Heart left ventricle (tissue), 16 donors: Measurements from ENCODE around the gene KIAA1958. TPM values are rescaled to one million over a fixed set of nuclear protein-coding genes. Genes with fewer than 3 reads are reported as not detected.

Source experiments
- ATAC-seq, 4 donors: fragments of 200-7000 bp; cut with Tn5 transposase; one replicate each; pipeline ENCODE4 v1.9.1; 2020 to 2022; ENCODE audit warnings: moderate library complexity in 4 of 4, mild to moderate bottlenecking in 3 of 4, moderate number of reproducible peaks in 1 of 4
- DNase-seq, 5 donors: peaks; one replicate each; pipeline ENCODE4 v3.0.0-alpha.2; 2020
- H3K27ac ChIP-seq, 12 donors: fragments of 200-600 bp; sonication (generic) in 4 of 12; one replicate each; pipeline versions ENCODE4 v1.5.0 to v1.8.0; 2016 to 2022; ENCODE audit warnings: mild to moderate bottlenecking in 2 of 12
- H3K27me3 ChIP-seq, 9 donors: fragments of 200-600 bp; sonication (generic) in 2 of 9; one replicate each; pipeline versions ENCODE4 v1.5.1 to v1.8.0; 2016 to 2022; ENCODE audit warnings: mild to moderate bottlenecking in 3 of 9
- H3K36me3 ChIP-seq, 9 donors: fragments of 200-600 bp; sonication (generic) in 2 of 9; one replicate each; pipeline versions ENCODE4 v1.5.0 to v1.8.0; 2018 to 2022; ENCODE audit warnings: mild to moderate bottlenecking in 2 of 9
- H3K4me1 ChIP-seq, 12 donors: fragments of 200-600 bp; sonication (generic) in 4 of 12; one replicate each; pipeline versions ENCODE4 v1.5.0 to v1.8.0; 2016 to 2022; ENCODE audit warnings: mild to moderate bottlenecking in 3 of 12
- H3K4me3 ChIP-seq, 12 donors: fragments of 200-600 bp; sonication (generic) in 4 of 12; one replicate each; pipeline versions ENCODE4 v1.5.0 to v1.8.0; 2017 to 2022; ENCODE audit warnings: mild to moderate bottlenecking in 9 of 12, moderate library complexity in 4 of 12
- H3K9me3 ChIP-seq, 12 donors: fragments of 200-600 bp; sonication (generic) in 4 of 12; one replicate each; pipeline versions ENCODE4 v1.5.0 to v1.8.0; 2016 to 2022; ENCODE audit warnings: mild to moderate bottlenecking in 1 of 12
- CTCF ChIP-seq, 12 donors: fragments of 200-600 bp; sonication (generic) in 4 of 12; IDR thresholded peaks; one replicate each; pipeline versions ENCODE4 v1.5.0 to v1.8.0; 2018 to 2022; ENCODE audit warnings: antibody characterized with exemption in 12 of 12, mild to moderate bottlenecking in 5 of 12
- POLR2A ChIP-seq, 2 donors: fragments of 450-650 bp; IDR thresholded peaks; one replicate each; pipeline ENCODE4 v1.6.1; 2017; ENCODE audit warnings: antibody characterized with exemption in 2 of 2, mild to moderate bottlenecking in 2 of 2, moderate library complexity in 2 of 2
- WGBS, 4 donors: extraction: QIAGEN DNeasy Blood & Tissue Kit in 2 of 4; methylation state at CpG; one replicate each; pipeline versions ENCODE4 v1.1.5 to v1.1.7; 2013 to 2018; 5-methylcytosine and 5-hydroxymethylcytosine counted together
- intact Hi-C, 10 donors: fragments of 100-400 bp; cut with DNase I; formaldehyde crosslinking; loops; one replicate each; pipeline versions ENCODE4 v1.11.1 to v1.14.2; 2022
- polyA plus RNA-seq, 2 donors: library from polyadenylated mRNA; stranded (reverse); fragments of 200-250 nt; gene quantifications; one replicate each; pipeline ENCODE4 v1.2.3, GENCODE V29; 2013
- total RNA-seq, 9 donors: library from RNA; depleted of rRNA in 2 of 9; stranded (reverse); fragments of >200 nt in 2 of 9; fragmentation: NEBNext Ultra II Directional in 3 of 9; extraction: Animal tissue kit (Norgen Biotek cat#: 25700) in 3 of 9; gene quantifications; one replicate each; pipeline versions ENCODE4 v1.1.0 to v1.2.4, GENCODE V29; 2016 to 2023
- donor health status: ischemic (EF 13 %, LVEDD 7.1; RV severe dilation, severe dysfunction).
- donor health status: healthy with polysubstance abuse.
- donor health status: DM: no; HTN: yes; CAD: no.
- donor health status: DM: no; HTN: no; CAD: no.
- donor health status: ischemic (EF 25% LVEDD 6.9; RV normal size, moderate dysfunction).
- donor health status: ischemic (EF 25% LVEDD 5.7; RV mildly dilated, moderate dysfunction).
- donor health status: healthy.
- donor health status: DM: yes; HTN: yes; CAD: no.
- donor health status: ischemic (EF 35%, LVEDD 5.7; RV mildly dilated, moderate dysfunction).
- donor health status: nonischemic (EF 11% LVEDD 7.7; RV severe dilation, severe dysfunction).
- donor health status: DM: yes; HTN: yes; CAD: no.
- donor health status: PGD.
- donor health status: ischemic (EF 29% LVEDD 5.4; RV normal size, mild dysfunction).
- donor health status: nonischemic (EF 23%, LVEDD 6.1; RV moderate dilation, normal function).

Gene KIAA1958
- total and polyA plus RNA-seq, 11 donors, result 0.99 to 8.5 (median 5.8) TPM

- H3K4me3 ChIP-seq, result peak within 1 kb of the TSS; percentile 71 to 98 (median 90)
- H3K36me3 ChIP-seq, result peaks cover 0 to 24% (median 0%) of the 10 kb centered on the region in 9 donors
- H3K9me3 ChIP-seq, result peaks cover 0 to 7% (median 0%) of the 10 kb centered on the region in 12 donors
- H3K27me3 ChIP-seq, result no peaks in the 10 kb centered on the region
- TF ChIP-seq CTCF (IDR thresholded peaks at IDR 0.05) (peak in 4 of 12 donors; percentile 7 to 32 (median 18)), POLR2A (IDR thresholded peaks at IDR 0.05) (peak in 1 of 2 donors; percentile 70)
- H3K4me1 ChIP-seq, result peaks cover 0 to 13% (median 8%) of the 10 kb centered on the region in 12 donors
- WGBS, 4 donors, result 0% methylated on average over 28 to 51 of the region's 51 CpGs
- DNase-seq (peak; percentile 95 to 97 (median 97)), ATAC-seq (peak; percentile 98 to 99 (median 99))
- intact Hi-C loops, result loop anchor here (1.0 to 10.0 kb wide), 11 partner anchors 31 to 623 kb away; partner anchors contain the start of genes SNX30 (in 2 of the 10) and PTBP3 (in 1 of the 10)
- peak within 1 kb of the TSS; percentile 13 to 95 (median 90) for H3K27ac ChIP-seq
Observed at GRCh38 chr9:112717661-112718331, 231.2 kb downstream of the KIAA1958 start, which contains the start of gene INIP. INIP (minus strand) TSS chr9:112718117; CDS start chr9:112716485, 1,632 bp downstream.

Other genes with a start within 250 kb of the KIAA1958 start
- 10 to 100 TPM in 7 of 9 donors, 1 to 10 TPM in 2; 9.8 to 49.0 (median 17.7) TPM for gene PTBP3, start 153.2 kb upstream of the KIAA1958 start, total RNA-seq
- 1 to 10 TPM; 2.8 to 6.7 TPM for gene PTBP3, start 153.2 kb upstream of the KIAA1958 start, polyA plus RNA-seq
- 100 to 1,000 TPM; 112 to 241 (median 181) TPM for gene HSDL2, start 106.7 kb upstream of the KIAA1958 start, total RNA-seq
- gene HSDL2, start 106.7 kb upstream of the KIAA1958 start, polyA plus RNA-seq, result 100 to 1,000 TPM in 1 of 2 donors, 10 to 100 TPM in 1; 54.0 to 146 TPM
- 10 to 100 TPM in 7 of 9 donors, 1 to 10 TPM in 2; 7.7 to 18.2 (median 12.7) TPM for gene INIP, start 231.3 kb downstream of the KIAA1958 start, total RNA-seq
- 10 to 100 TPM in 1 of 2 donors, 1 to 10 TPM in 1; 4.3 to 17.8 TPM for gene INIP, start 231.3 kb downstream of the KIAA1958 start, polyA plus RNA-seq